ENCODE data around the gene IFIT1.

IFIT1 gene

DNA sequence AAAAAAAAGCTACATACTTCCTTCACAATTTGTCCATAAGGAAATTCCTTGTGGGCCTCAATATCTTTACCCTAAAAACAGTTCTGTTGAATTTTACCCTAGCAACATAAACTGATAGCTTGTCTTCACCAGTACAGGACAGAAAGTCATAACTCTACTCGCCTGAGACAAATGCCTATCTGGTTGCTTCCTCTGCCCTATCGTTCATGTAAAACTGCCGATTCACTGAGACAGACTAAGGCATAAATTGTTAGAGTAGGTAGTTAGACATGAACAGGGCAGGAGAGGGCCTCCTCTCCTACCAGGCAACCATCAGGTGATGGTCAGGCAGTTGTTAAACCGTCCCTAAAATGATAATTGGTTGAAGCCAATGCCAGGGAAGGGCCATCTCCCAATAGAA, 39.6 kb upstream of the IFIT1 start:
- Mint-ChIP-seq H3K36me3 (ENCODE audit: insufficient read depth) (no peaks in the 10 kb centered on the region), H3K4me3 (no peak overlapping the region), H3K27ac (ENCODE audit: low read depth) (no peak overlapping the region), H3K27me3 (peaks cover 36% of the 10 kb centered on the region), H3K4me1 (no peaks in the 10 kb centered on the region), H3K9me3 (no peaks in the 10 kb centered on the region)
- DNase-seq (ENCODE audit: low spot score in 2 of 2), result no peak
- no peak for ATAC-seq (replicated peaks; ENCODE audit: extremely low read depth, poor library complexity, severe bottlenecking)

- Mint-ChIP-seq H3K4me3 (no peak overlapping the region), H3K36me3 (ENCODE audit: insufficient read depth) (no peaks in the 10 kb centered on the region), H3K27me3 (peaks cover 36% of the 10 kb centered on the region), H3K27ac (ENCODE audit: low read depth) (no peak overlapping the region), H3K4me1 (no peaks in the 10 kb centered on the region), H3K9me3 (no peaks in the 10 kb centered on the region)
- DNase-seq (ENCODE audit: low spot score in 2 of 2) (no peak), ATAC-seq (replicated peaks; ENCODE audit: extremely low read depth, poor library complexity, severe bottlenecking) (no peak)
Measured at GRCh38 chr10:89355394-89355931, 37.0 kb upstream of the IFIT1 start.

DNA sequence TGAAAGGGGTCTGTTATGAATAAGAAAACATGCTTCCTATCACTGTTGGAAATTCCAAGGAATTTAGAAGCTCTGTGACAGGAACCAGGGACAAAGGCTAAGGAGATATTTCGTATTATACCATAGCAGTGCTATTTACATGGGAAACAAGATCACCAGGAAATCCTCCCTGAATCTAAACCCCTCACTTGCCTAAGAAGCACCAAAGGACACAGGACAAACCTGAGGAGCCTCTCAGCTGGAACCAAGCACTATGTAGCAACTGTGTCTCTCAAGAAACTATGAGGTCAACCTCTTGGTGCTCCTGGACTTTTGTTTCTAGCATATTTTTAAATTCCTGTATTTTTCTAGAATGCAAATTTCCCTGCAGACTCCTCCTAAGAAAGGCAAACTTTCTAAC, 35.3 kb upstream of the IFIT1 start:
- Mint-ChIP-seq H3K27ac (ENCODE audit: low read depth) (no peak overlapping the region), H3K27me3 (peaks cover 31% of the 10 kb centered on the region), H3K9me3 (no peaks in the 10 kb centered on the region), H3K4me3 (no peak overlapping the region), H3K36me3 (ENCODE audit: insufficient read depth) (peaks cover 2% of the 10 kb centered on the region), H3K4me1 (no peaks in the 10 kb centered on the region)
- ATAC-seq (replicated peaks; ENCODE audit: extremely low read depth, poor library complexity, severe bottlenecking) (no peak), DNase-seq (ENCODE audit: low spot score in 2 of 2) (no peak)

- H3K9me3 Mint-ChIP-seq, result no peaks in the 10 kb centered on the region
- no peaks in the 10 kb centered on the region for H3K4me1 Mint-ChIP-seq
- H3K27ac Mint-ChIP-seq (ENCODE audit: low read depth), result no peak overlapping the region
- peaks cover 2% of the 10 kb centered on the region for H3K36me3 Mint-ChIP-seq (ENCODE audit: insufficient read depth)
- H3K4me3 Mint-ChIP-seq, result no peak overlapping the region
- no peak for ATAC-seq (replicated peaks; ENCODE audit: extremely low read depth, poor library complexity, severe bottlenecking)
- no peak for DNase-seq (ENCODE audit: low spot score in 2 of 2)
- H3K27me3 Mint-ChIP-seq, result peaks cover 22% of the 10 kb centered on the region
Measured at GRCh38 chr10:89357975-89358374, 34.4 kb upstream of the IFIT1 start.

DNA sequence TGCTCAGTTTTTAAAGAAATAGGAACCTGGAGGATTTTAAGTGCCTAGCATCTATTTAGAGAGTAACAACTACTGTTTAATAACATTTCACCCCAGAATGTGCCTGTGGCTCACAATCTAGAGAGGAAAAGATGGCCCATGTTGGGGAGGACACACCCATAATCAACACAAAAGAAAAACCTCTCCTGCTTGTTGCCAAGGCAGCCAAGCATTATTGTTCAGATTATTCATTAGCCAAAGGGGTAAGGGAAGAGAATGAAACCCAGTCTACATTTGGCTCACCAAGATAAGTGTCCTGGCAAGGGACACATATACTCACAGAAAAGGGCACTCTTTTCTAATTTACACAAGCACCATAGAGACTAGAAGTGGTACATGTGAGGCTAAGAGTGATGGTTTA, 32.3 kb upstream of the IFIT1 start:
- H3K27ac Mint-ChIP-seq (ENCODE audit: low read depth), result no peak overlapping the region
- H3K36me3 Mint-ChIP-seq (ENCODE audit: insufficient read depth), result peaks cover 2% of the 10 kb centered on the region
- DNase-seq (ENCODE audit: low spot score in 2 of 2) (no peak), ATAC-seq (replicated peaks; ENCODE audit: extremely low read depth, poor library complexity, severe bottlenecking) (no peak)
- no peak overlapping the region for H3K4me3 Mint-ChIP-seq
- no peaks in the 10 kb centered on the region for H3K4me1 Mint-ChIP-seq
- peaks cover under 1% of the 10 kb centered on the region for H3K27me3 Mint-ChIP-seq
- no peaks in the 10 kb centered on the region for H3K9me3 Mint-ChIP-seq

- Mint-ChIP-seq H3K27me3 (no peaks in the 10 kb centered on the region), H3K27ac (ENCODE audit: low read depth) (no peak overlapping the region), H3K4me1 (peaks cover 7% of the 10 kb centered on the region), H3K9me3 (no peaks in the 10 kb centered on the region), H3K36me3 (ENCODE audit: insufficient read depth) (peaks cover 2% of the 10 kb centered on the region), H3K4me3 (no peak overlapping the region)
- no peak for DNase-seq (ENCODE audit: low spot score in 2 of 2)
- no peak for ATAC-seq (replicated peaks; ENCODE audit: extremely low read depth, poor library complexity, severe bottlenecking)
Measured at GRCh38 chr10:89362929-89363328, 29.5 kb upstream of the IFIT1 start.

DNA sequence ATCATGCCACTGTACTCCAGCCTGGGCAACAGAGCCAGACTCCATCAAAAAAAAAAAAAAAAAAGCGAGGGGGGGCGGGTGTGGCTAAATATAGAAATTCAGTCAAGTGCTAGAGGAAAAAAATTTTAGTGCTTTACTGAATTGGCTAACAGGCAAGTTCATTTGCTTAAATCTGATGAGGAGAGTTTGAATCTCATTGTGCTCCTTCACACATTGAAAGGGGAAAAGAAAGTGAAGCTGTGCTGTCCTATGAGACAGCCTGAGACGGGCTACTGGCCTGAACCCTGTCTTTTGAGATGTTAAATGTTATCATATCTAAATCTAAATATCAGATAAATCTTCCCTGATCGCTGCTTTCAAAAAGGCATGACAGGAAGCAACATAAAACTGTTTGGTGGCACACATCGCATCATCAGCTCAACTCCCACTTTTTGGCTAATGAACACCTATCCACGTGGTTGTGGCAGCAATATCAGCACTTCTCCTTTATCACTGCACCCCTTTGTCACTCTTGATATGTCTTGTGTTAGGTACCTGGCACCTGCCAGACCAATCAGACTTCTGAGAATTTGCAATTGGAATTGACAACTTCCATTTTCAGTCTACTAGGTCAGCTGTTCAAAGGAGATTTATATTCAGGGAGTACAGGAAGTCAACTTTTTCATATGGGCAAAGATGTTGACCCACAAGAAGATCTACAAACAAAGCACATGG, 28.5 kb upstream of the IFIT1 start:
- no peaks in the 10 kb centered on the region for H3K27me3 Mint-ChIP-seq

GRCh38 chr10:89364531-89364930, 27.9 kb upstream of the IFIT1 start:
- Mint-ChIP-seq H3K27me3 (no peaks in the 10 kb centered on the region), H3K4me1 (peaks cover 23% of the 10 kb centered on the region), H3K4me3 (no peak overlapping the region), H3K9me3 (no peaks in the 10 kb centered on the region), H3K36me3 (ENCODE audit: insufficient read depth) (peaks cover 2% of the 10 kb centered on the region), H3K27ac (ENCODE audit: low read depth) (no peak overlapping the region)
- no peak for ATAC-seq (replicated peaks; ENCODE audit: extremely low read depth, poor library complexity, severe bottlenecking)
- DNase-seq (ENCODE audit: low spot score in 2 of 2), result no peak

More for the DNA sequence above, 28.5 kb upstream of the IFIT1 start:
- Mint-ChIP-seq H3K36me3 (ENCODE audit: insufficient read depth) (peaks cover 2% of the 10 kb centered on the region), H3K9me3 (no peaks in the 10 kb centered on the region), H3K4me1 (peaks cover 17% of the 10 kb centered on the region), H3K4me3 (no peak overlapping the region), H3K27ac (ENCODE audit: low read depth) (no peak overlapping the region)
- no peak for ATAC-seq (replicated peaks; ENCODE audit: extremely low read depth, poor library complexity, severe bottlenecking)
- no peak for DNase-seq (ENCODE audit: low spot score in 2 of 2)

DNA sequence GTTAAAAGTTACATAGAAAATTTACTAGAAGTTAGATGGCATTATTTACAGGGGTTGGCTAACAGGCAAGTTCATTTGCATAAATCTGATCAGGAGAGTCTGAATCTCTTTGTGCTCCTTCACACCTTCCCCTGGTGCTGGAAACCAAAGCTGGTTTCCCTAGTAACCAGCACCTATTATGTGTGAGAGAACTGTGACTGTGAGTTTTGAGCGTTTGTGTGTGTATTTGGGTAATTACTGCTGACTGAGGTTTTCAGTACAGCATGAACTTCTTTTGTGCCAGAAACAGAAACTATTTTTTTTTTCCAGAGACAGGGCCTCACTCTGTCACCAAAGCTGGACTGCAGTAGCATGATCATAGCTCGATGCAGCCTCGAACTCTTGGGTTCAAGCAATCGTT, 24.9 kb upstream of the IFIT1 start:
- peaks cover 11% of the 10 kb centered on the region for H3K27me3 Mint-ChIP-seq
- H3K4me1 Mint-ChIP-seq, result peaks cover 25% of the 10 kb centered on the region
- peak overlapping the region; percentile 6 for H3K4me3 Mint-ChIP-seq
- peak overlapping the region; percentile 69 for H3K27ac Mint-ChIP-seq (ENCODE audit: low read depth)
- no peaks in the 10 kb centered on the region for H3K36me3 Mint-ChIP-seq (ENCODE audit: insufficient read depth)
- H3K9me3 Mint-ChIP-seq, result no peaks in the 10 kb centered on the region
- DNase-seq (ENCODE audit: low spot score in 2 of 2) (peak in 1 of 2 donors; percentile 17), ATAC-seq (replicated peaks; ENCODE audit: extremely low read depth, poor library complexity, severe bottlenecking) (peak; percentile 90)

- H3K27ac Mint-ChIP-seq (ENCODE audit: low read depth), result peak overlapping the region; percentile 69
- H3K36me3 Mint-ChIP-seq (ENCODE audit: insufficient read depth), result no peaks in the 10 kb centered on the region
- ATAC-seq (replicated peaks; ENCODE audit: extremely low read depth, poor library complexity, severe bottlenecking), result no peak
- no peak for DNase-seq (ENCODE audit: low spot score in 2 of 2)
- peaks cover 17% of the 10 kb centered on the region for H3K27me3 Mint-ChIP-seq
- H3K9me3 Mint-ChIP-seq, result no peaks in the 10 kb centered on the region
- peak overlapping the region; percentile 6 for H3K4me3 Mint-ChIP-seq
- H3K4me1 Mint-ChIP-seq, result peaks cover 25% of the 10 kb centered on the region
Measured at GRCh38 chr10:89368129-89368528, 24.3 kb upstream of the IFIT1 start.

GRCh38 chr10:89369156-89370105, 23.0 kb upstream of the IFIT1 start:
- Mint-ChIP-seq H3K9me3 (no peaks in the 10 kb centered on the region), H3K27ac (ENCODE audit: low read depth) (peak overlapping the region; percentile 81), H3K4me3 (no peak overlapping the region), H3K36me3 (ENCODE audit: insufficient read depth) (no peaks in the 10 kb centered on the region), H3K4me1 (peaks cover 25% of the 10 kb centered on the region), H3K27me3 (peaks cover 18% of the 10 kb centered on the region)
- ATAC-seq (replicated peaks; ENCODE audit: extremely low read depth, poor library complexity, severe bottlenecking) (no peak), DNase-seq (ENCODE audit: low spot score in 2 of 2) (no peak)

DNA sequence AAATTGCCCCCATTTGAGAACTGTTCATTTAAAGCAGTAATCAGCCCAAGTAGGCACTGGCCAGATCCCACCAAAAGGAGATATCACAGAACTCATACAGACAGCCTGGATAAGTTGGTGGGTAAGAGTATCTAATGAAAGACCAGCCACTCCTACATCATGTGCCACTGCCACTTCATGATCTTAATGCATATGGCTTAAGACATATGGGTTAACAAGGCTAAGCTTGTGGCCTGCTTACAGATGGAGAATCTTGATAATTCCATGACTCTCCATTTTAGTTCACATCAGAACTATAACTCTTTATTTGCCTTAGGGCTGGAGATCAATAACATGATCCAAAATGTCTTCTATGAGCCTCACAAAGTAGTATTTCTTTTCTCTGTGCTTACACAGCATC, 21.3 kb upstream of the IFIT1 start:
- ATAC-seq (replicated peaks; ENCODE audit: extremely low read depth, poor library complexity, severe bottlenecking) (no peak), DNase-seq (ENCODE audit: low spot score in 2 of 2) (no peak)
- Mint-ChIP-seq H3K9me3 (no peaks in the 10 kb centered on the region), H3K36me3 (ENCODE audit: insufficient read depth) (no peaks in the 10 kb centered on the region), H3K27me3 (peaks cover 18% of the 10 kb centered on the region), H3K4me1 (peaks cover 25% of the 10 kb centered on the region), H3K27ac (ENCODE audit: low read depth) (no peak overlapping the region), H3K4me3 (no peak overlapping the region)

Data from central memory CD8-positive, alpha-beta T cell (primary cell).